AG04449 (cell line): ENCODE data around the gene PAQR4.
A peak's percentile ranks its signal among the peaks of the same experiment; 100 is the strongest.

Source experiments
- CTCF ChIA-PET: fragments of 350-600 bp; formaldehyde crosslinking; extraction: SDS; loops from one replicate; lab custom pipeline; 2021; ENCODE audit warnings: antibody characterized with exemption; lab: Yijun Ruan, JAX
- POLR2A ChIA-PET: fragments of 400-600, 350-600 bp; formaldehyde crosslinking; extraction: SDS; loops from one replicate; lab custom pipeline; 2020; ENCODE audit warnings: antibody characterized with exemption, inconsistent platforms; lab: Yijun Ruan, JAX
- DNase-seq: peaks from one replicate; pipeline ENCODE4 v3.0.0-alpha.2; 2010; ENCODE audit warnings: low read depth, low spot score
- H3K4me3 ChIP-seq: 2 replicates; pipeline ENCODE4 v1.5.1; 2011; ENCODE audit warnings: low read depth, mild to moderate bottlenecking, control low read depth, low read length
- TF ChIP-seq, protein P1 (sequence below): IDR thresholded peaks from one replicate; pipeline ENCODE4 v1.5.1; 2011; ENCODE audit warnings: mild to moderate bottlenecking, moderate library complexity, low read length, control low read depth, inconsistent platforms; ENCODE audit not compliant: insufficient read depth; ENCODE audit errors: missing control alignments

PAQR4 gene

DNA sequence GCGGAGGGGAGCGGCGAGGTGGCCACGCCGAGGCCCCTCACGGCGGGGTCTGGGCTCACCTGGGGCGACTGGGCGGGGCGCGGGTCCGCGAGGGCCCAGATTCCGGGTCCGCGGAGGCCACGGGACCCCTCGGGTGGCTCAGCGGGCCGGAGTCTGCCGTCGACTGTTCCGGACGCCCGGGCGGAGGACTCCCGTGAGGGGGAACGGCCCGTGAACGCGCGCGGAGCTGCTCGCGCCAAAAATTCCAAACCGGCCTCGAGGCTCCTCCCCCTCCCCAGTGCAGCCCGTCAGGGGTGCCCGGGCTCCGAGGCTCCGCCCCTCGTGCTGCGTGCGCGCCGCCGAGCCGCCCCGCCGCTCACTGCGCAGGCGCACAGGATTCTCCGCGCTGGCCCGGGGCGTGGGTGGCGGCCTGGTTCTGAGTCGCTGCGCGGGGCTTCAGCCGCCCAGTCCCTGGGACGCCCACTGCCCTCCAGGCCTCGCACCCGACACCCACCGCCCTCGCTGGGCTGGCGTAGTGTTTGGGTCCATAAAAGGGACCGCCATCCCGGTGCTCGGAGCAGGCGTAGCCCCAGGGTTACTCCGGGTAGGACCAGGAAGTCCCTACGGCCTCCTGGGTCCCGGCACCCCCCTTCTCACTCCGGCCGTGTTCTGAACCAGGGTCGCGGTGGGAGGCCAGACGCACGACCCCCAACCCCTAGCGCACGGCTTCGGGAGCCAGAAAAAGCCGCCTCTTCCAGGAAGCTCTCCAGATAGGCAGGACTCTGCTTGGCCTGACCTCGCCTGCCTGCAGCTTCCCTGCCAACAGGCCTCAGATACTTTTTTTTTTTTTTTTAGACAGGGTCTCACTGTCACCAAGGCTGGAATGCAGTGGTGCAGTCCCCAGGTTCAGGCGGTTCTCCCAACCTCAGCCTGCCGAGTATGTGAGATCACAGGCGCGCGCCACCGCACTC, 11.4 kb downstream of the PAQR4 start, which contains the start of gene PKMYT1:
PKMYT1 (minus strand) TSS at position 220 of the 950 bp plus-strand sequence. CDS start 789 bp downstream, outside the sequence.
- ChIA-PET POLR2A (interaction anchor here (2.0 kb wide), 1 partner anchor 40 kb away, joined by 5 read pairs; the partner anchor contains the start of gene TNFRSF12A), CTCF (interaction anchor here (0.9 to 2.3 kb wide), 7 partner anchors 9 to 53 kb away, joined by 3 to 10 read pairs (median 5); no protein-coding TSS in a partner anchor)
- peak within 1 kb of the TSS; percentile 86 for H3K4me3 ChIP-seq
- DNase-seq: no peak
- TF ChIP-seq, protein P1, sequence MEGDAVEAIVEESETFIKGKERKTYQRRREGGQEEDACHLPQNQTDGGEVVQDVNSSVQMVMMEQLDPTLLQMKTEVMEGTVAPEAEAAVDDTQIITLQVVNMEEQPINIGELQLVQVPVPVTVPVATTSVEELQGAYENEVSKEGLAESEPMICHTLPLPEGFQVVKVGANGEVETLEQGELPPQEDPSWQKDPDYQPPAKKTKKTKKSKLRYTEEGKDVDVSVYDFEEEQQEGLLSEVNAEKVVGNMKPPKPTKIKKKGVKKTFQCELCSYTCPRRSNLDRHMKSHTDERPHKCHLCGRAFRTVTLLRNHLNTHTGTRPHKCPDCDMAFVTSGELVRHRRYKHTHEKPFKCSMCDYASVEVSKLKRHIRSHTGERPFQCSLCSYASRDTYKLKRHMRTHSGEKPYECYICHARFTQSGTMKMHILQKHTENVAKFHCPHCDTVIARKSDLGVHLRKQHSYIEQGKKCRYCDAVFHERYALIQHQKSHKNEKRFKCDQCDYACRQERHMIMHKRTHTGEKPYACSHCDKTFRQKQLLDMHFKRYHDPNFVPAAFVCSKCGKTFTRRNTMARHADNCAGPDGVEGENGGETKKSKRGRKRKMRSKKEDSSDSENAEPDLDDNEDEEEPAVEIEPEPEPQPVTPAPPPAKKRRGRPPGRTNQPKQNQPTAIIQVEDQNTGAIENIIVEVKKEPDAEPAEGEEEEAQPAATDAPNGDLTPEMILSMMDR: no peak

DNA sequence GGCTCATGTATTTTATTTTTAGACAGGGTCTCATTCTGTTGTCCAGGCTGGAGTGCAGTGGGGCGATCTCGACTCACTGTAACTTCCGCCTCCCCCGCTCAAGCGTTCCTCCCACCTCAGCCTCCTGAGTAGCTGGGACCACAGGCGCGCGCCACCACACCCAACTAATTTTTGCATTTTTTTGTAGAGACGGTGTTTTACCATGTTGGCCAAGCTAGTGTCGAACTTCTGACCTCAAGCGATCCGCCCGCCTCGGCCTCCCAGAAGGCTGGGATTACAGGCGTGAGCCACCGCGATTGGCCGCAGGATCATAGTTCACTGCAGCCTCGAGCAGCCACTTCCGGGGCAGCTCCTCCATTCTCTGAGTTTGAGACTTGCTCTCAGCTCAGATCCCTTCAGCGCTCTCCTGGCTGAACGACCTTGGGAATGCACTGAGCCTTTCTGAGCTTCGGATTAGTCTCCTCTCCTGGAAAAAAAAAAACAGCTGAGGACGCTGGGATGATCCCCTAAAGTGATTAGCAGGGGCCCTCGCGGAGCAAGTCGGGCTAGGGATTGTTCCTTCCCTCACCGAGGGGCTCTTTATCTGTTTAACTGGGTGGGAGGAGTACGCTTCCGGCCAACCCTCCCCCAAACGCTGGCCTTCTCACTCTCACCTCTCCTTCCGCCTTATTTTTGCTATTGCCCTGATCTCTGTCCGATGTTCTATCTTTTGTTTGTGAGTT, 12.2 kb downstream of the PAQR4 start:
- TF ChIP-seq, protein P1: no peak
- CTCF ChIA-PET: interaction anchor here (0.9 to 2.3 kb wide), 7 partner anchors 10 to 54 kb away, joined by 3 to 10 read pairs (median 5); no protein-coding TSS in a partner anchor
- no peak for DNase-seq
- POLR2A ChIA-PET: interaction anchor here (2.0 kb wide), 1 partner anchor 39 kb away, joined by 5 read pairs; the partner anchor contains the start of gene TNFRSF12A
- no peak overlapping the region for H3K4me3 ChIP-seq

DNA sequence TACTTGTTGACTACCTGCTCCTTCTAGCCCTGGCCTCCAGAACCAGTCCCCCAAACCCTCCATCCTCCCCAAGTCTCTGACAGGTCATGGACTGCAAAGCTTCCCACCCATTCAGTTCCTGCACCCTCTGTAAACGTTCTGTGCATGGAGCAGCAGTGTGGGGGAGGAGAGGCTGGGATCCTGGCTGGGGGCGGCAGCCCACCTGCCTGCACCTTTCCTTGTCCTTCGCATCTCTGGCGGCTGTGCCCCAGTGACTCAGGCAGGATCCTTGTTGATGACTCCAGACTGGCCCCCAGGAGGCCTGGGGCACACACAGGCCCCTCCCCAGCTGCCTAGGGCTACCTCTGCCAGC, 12.7 kb downstream of the PAQR4 start:
- TF ChIP-seq, protein P1: no peak
- DNase-seq: no peak
- no peak overlapping the region for H3K4me3 ChIP-seq
- CTCF ChIA-PET: interaction anchor here (1.3 to 2.3 kb wide), 7 partner anchors 10 to 55 kb away, joined by 5 to 10 read pairs (median 5); no protein-coding TSS in a partner anchor
- POLR2A ChIA-PET: interaction anchor here (2.0 kb wide), 1 partner anchor 39 kb away, joined by 5 read pairs; the partner anchor contains the start of gene TNFRSF12A

DNA sequence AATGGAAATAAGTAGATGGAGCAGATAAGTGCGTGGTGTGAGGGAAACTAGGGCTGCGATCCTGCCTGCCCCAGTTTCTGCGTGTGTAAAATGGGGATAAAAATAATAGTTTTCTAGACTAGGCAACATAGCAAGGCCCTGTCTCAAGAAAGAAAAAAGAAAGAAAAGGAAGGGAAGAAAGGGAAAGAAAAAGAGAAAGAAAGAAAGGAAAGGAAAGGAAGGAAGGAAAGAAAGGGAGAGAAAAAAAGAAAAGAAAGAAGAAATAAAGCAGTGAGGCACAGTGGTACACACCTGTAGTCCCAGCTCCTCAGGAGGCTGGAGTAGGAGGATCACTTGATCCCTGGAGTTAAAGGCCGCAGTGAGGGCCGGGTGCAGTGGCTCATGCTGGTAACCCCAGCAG, 13.3 kb downstream of the PAQR4 start:
- no peak overlapping the region for H3K4me3 ChIP-seq
- POLR2A ChIA-PET: interaction anchor here (2.0 kb wide), 1 partner anchor 38 kb away, joined by 5 read pairs; the partner anchor contains the start of gene TNFRSF12A
- TF ChIP-seq, protein P1: no peak
- DNase-seq: no peak
- CTCF ChIA-PET: interaction anchor here (1.0 to 2.3 kb wide), 11 partner anchors 11 to 55 kb away, joined by 3 to 10 read pairs (median 5); no protein-coding TSS in a partner anchor

GRCh38 chr16:2983706-2984136, 14.6 kb downstream of the PAQR4 start:
- POLR2A ChIA-PET: no interaction called here
- peak overlapping the region; percentile 47 for H3K4me3 ChIP-seq

More at GRCh38 chr16:2983706-2984136, 14.6 kb downstream of the PAQR4 start:
- CTCF ChIA-PET: interaction anchor here (0.6 to 1.7 kb wide), 13 partner anchors 8 to 317 kb away, joined by 3 to 6 read pairs (median 5); no protein-coding TSS in a partner anchor
- TF ChIP-seq, protein P1: peak; percentile 72
- DNase-seq: no peak
